Left lung (tissue), 10 donors: ENCODE results near the gene CEP295NL. TPM values are rescaled to one million over a fixed set of nuclear protein-coding genes. Genes with fewer than 3 reads are reported as not detected.

Experiments used
- ATAC-seq: fragments of 200-7000 bp; cut with Tn5 transposase; one replicate; pipeline ENCODE4 v1.9.1; 2020; ENCODE audit warnings: moderate library complexity
- DNase-seq, 4 donors: peaks; one replicate each; pipeline ENCODE4 v3.0.0-alpha.2; 2013 to 2020
- H3K27ac ChIP-seq, 2 donors: fragments of 200-600 bp; sonication (generic) in 1 of 2; one replicate each; pipeline versions ENCODE4 v1.5.0 to v1.8.0; 2020 to 2021
- H3K27me3 ChIP-seq, 2 donors: fragments of 200-600 bp; sonication (generic) in 1 of 2; one replicate each; pipeline versions ENCODE4 v1.5.0 to v1.8.0; 2020 to 2021
- H3K36me3 ChIP-seq, 2 donors: fragments of 200-600 bp; sonication (generic) in 1 of 2; one replicate each; pipeline versions ENCODE4 v1.5.0 to v1.8.0; 2020 to 2021
- H3K4me1 ChIP-seq, 2 donors: fragments of 200-600 bp; one replicate each; pipeline ENCODE4 v1.8.0; 2021
- H3K4me3 ChIP-seq, 2 donors: fragments of 200-600 bp; sonication (generic) in 1 of 2; one replicate each; pipeline versions ENCODE4 v1.5.0 to v1.8.0; 2020 to 2021; ENCODE audit warnings: mild to moderate bottlenecking in 1 of 2
- H3K9me3 ChIP-seq, 2 donors: fragments of 200-600 bp; sonication (generic) in 1 of 2; one replicate each; pipeline versions ENCODE4 v1.5.0 to v1.8.0; 2020 to 2021
- CTCF ChIP-seq, 2 donors: fragments of 200-600 bp; sonication (generic) in 1 of 2; IDR thresholded peaks; one replicate each; pipeline versions ENCODE4 v1.5.0 to v1.8.0; 2021; ENCODE audit warnings: antibody characterized with exemption in 2 of 2
- intact Hi-C, 2 donors: fragments of 100-400 bp; cut with DNase I; formaldehyde crosslinking; loops; one replicate each; pipeline versions ENCODE4 v1.11.2 to v1.14.2; 2022
- polyA plus RNA-seq, 6 donors: library from polyadenylated mRNA; unstranded; fragments of 120-200 nt; gene quantifications; one replicate each; pipeline ENCODE4 v1.2.1, GENCODE V29; 2013; ENCODE audit not compliant: insufficient read length in 6 of 6
- total RNA-seq, 2 donors: library from RNA; stranded (reverse); fragmentation: NEBNext Ultra II Directional; extraction: Animal tissue kit (Norgen Biotek cat#: 25700); gene quantifications; one replicate each; pipeline ENCODE4 v1.2.1, GENCODE V29; 2021
- donor health status: DM: no; HTN: yes; CAD: no.
- donor health status: DM: no; HTN: no; CAD: no.

Gene CEP295NL
- total and polyA plus RNA-seq, 8 donors: 0.37 to 6.6 (median 0.72) TPM

- intact Hi-C loops: no loop called here
Observed at GRCh38 chr17:78919861-78920450, 17.0 kb upstream of the CEP295NL start.

GRCh38 chr17:78918979-78919378 lies 16.0 kb upstream of the CEP295NL start:
- intact Hi-C loops: no loop called here
- Histone ChIP-seq H3K36me3 (no peaks in the 10 kb centered on the region), H3K4me3 (no peak overlapping the region), H3K9me3 (no peaks in the 10 kb centered on the region), H3K27me3 (no peaks in the 10 kb centered on the region), H3K4me1 (peaks cover 35 to 96% of the 10 kb centered on the region in 2 donors), H3K27ac (peak overlapping the region in 1 of 2 donors; percentile 96)
- TF ChIP-seq CTCF (IDR thresholded peaks at IDR 0.05): no peak
- ATAC-seq (no peak), DNase-seq (no peak)

More at GRCh38 chr17:78919861-78920450, 17.0 kb upstream of the CEP295NL start:
- ATAC-seq (no peak), DNase-seq (peak in 1 of 4 donors; percentile 53)
- no peaks in the 10 kb centered on the region for H3K9me3 ChIP-seq
- H3K4me1 ChIP-seq: peaks cover 35 to 90% of the 10 kb centered on the region in 2 donors
- TF ChIP-seq CTCF (IDR thresholded peaks at IDR 0.05): no peak
- H3K36me3 ChIP-seq: no peaks in the 10 kb centered on the region
- no peak overlapping the region for H3K4me3 ChIP-seq
- H3K27ac ChIP-seq: no peak overlapping the region
- no peaks in the 10 kb centered on the region for H3K27me3 ChIP-seq

- DNase-seq (peak in 1 of 4 donors; percentile 63), ATAC-seq (no peak)
- Histone ChIP-seq H3K4me1 (peaks cover 24 to 96% of the 10 kb centered on the region in 2 donors), H3K27ac (peak overlapping the region in 1 of 2 donors; percentile 96), H3K27me3 (no peaks in the 10 kb centered on the region), H3K36me3 (no peaks in the 10 kb centered on the region), H3K4me3 (peak overlapping the region in 1 of 2 donors; percentile 23), H3K9me3 (no peaks in the 10 kb centered on the region)
- intact Hi-C loops: no loop called here
- TF ChIP-seq CTCF (IDR thresholded peaks at IDR 0.05): no peak
Observed at GRCh38 chr17:78917451-78918275, 14.7 kb upstream of the CEP295NL start.

- intact Hi-C loops: no loop called here
- Histone ChIP-seq H3K4me1 (peaks cover 21 to 96% of the 10 kb centered on the region in 2 donors), H3K27me3 (no peaks in the 10 kb centered on the region), H3K27ac (peak overlapping the region; percentile 71 to 96), H3K4me3 (peak overlapping the region in 1 of 2 donors; percentile 36), H3K9me3 (no peaks in the 10 kb centered on the region), H3K36me3 (no peaks in the 10 kb centered on the region)
- ATAC-seq (peak; percentile 62), DNase-seq (peak in 3 of 4 donors; percentile 46 to 73 (median 70))
- no peak for TF ChIP-seq CTCF (IDR thresholded peaks at IDR 0.05)
Observed at GRCh38 chr17:78915872-78916632, 13.1 kb upstream of the CEP295NL start.
